Suprapubic skin (tissue), 4 donors: ENCODE measurements around the gene PDE1C. TPM values are rescaled to one million over a fixed set of nuclear protein-coding genes. Genes with fewer than 3 reads are reported as not detected.

Source experiments
- DNase-seq, 2 donors: peaks; one replicate each; pipeline ENCODE4 v3.0.0-alpha.2; 2019; ENCODE audit warnings: low spot score in 2 of 2
- H3K27ac ChIP-seq: fragments of 200-600 bp; sonication (generic); one replicate; pipeline ENCODE4 v1.5.1; 2019
- H3K27me3 ChIP-seq: fragments of 200-600 bp; sonication (generic); one replicate; pipeline ENCODE4 v1.5.1; 2019
- H3K36me3 ChIP-seq: fragments of 200-600 bp; sonication (generic); one replicate; pipeline ENCODE4 v1.5.1; 2019
- H3K4me1 ChIP-seq: fragments of 200-600 bp; sonication (generic); one replicate; pipeline ENCODE4 v1.5.1; 2019
- H3K4me3 ChIP-seq: fragments of 200-600 bp; sonication (generic); one replicate; pipeline ENCODE4 v1.5.1; 2019; ENCODE audit warnings: mild to moderate bottlenecking
- H3K9me3 ChIP-seq: fragments of 200-600 bp; sonication (generic); one replicate; pipeline ENCODE4 v1.5.1; 2019
- CTCF ChIP-seq, 2 donors: fragments of 200-600 bp in 1 of 2; fragments of 450-650 bp in 1 of 2; sonication (generic) in 1 of 2; IDR thresholded peaks; one replicate each; pipeline ENCODE4 v1.5.1; 2016 to 2019; ENCODE audit warnings: antibody characterized with exemption in 2 of 2, mild to moderate bottlenecking in 1 of 2, moderate library complexity in 1 of 2
- EP300 ChIP-seq: sonication (generic); formaldehyde crosslinking; IDR thresholded peaks from one replicate; pipeline ENCODE4 v1.6.1; 2017; ENCODE audit warnings: antibody characterized with exemption
- POLR2A ChIP-seq, 2 donors: fragments of 450-650 bp; IDR thresholded peaks; one replicate each; pipeline ENCODE4 v1.6.1; 2017; ENCODE audit warnings: antibody characterized with exemption in 2 of 2, mild to moderate bottlenecking in 2 of 2, moderate library complexity in 2 of 2
- POLR2AphosphoS5 ChIP-seq, 3 donors: sonication (generic); formaldehyde crosslinking; IDR thresholded peaks; one replicate each; pipeline ENCODE4 v1.6.1; 2017; ENCODE audit warnings: antibody characterized with exemption in 3 of 3
- WGBS: methylation state at CpG from one replicate; pipeline ENCODE4 v1.1.5; 2018; 5-methylcytosine and 5-hydroxymethylcytosine counted together
- total RNA-seq, 4 donors: library from RNA; depleted of rRNA; stranded (reverse); fragments of >200 nt; gene quantifications; one replicate each; pipeline ENCODE4 v1.1.0, GENCODE V29; 2016

The PDE1C gene
- total RNA-seq, 4 donors from 2014 or later, result 0.64 to 1.8 (median 0.83) TPM

DNA sequence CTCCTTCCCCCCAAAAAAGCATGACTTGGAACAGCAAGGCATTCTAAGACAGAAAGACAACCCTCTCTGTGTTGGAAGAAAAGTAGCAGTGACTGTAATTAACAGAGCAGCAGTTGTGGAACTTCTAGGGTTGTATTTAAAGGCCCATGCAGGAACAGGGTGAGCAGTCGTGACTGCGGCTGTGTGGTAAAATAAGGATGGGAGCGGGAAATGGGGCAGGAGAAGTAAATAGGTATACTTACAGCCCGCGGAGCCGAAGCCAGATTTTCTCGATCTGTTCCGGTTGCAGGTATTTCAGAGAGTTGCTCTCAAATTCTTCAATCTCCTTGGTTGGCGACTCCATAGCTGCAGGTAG, 179 bp downstream of the PDE1C start:
- no peaks in the 10 kb centered on the region for H3K9me3 ChIP-seq
- no peak for DNase-seq
- H3K36me3 ChIP-seq, result no peaks in the 10 kb centered on the region
- H3K4me1 ChIP-seq, result peaks cover 12% of the 10 kb centered on the region
- H3K4me3 ChIP-seq, result peak overlapping the region; percentile 52
- H3K27me3 ChIP-seq, result peaks cover 58% of the 10 kb centered on the region
- H3K27ac ChIP-seq, result no peak overlapping the region
- 9% methylated on average over 9 of the region's 9 CpGs for WGBS
- no peak for TF ChIP-seq POLR2AphosphoS5 (IDR thresholded peaks at IDR 0.05)
- no peak for TF ChIP-seq CTCF (IDR thresholded peaks at IDR 0.05)
- TF ChIP-seq EP300, result no peak
- no peak for TF ChIP-seq POLR2A (IDR thresholded peaks at IDR 0.05)

GRCh38 chr7:32069116-32069650, 1.0 kb downstream of the PDE1C start:
- Histone ChIP-seq H3K27me3 (peaks cover 50% of the 10 kb centered on the region), H3K27ac (no peak overlapping the region), H3K9me3 (no peaks in the 10 kb centered on the region), H3K4me3 (no peak overlapping the region), H3K4me1 (peaks cover 12% of the 10 kb centered on the region), H3K36me3 (no peaks in the 10 kb centered on the region)
- DNase-seq, result no peak
- TF ChIP-seq CTCF (IDR thresholded peaks at IDR 0.05) (no peak), POLR2A (IDR thresholded peaks at IDR 0.05) (no peak), EP300 (no peak), POLR2AphosphoS5 (IDR thresholded peaks at IDR 0.05) (no peak)

- H3K4me1 ChIP-seq, result peaks cover 12% of the 10 kb centered on the region
- TF ChIP-seq CTCF (IDR thresholded peaks at IDR 0.05), result no peak
- no peak for TF ChIP-seq POLR2AphosphoS5 (IDR thresholded peaks at IDR 0.05)
- TF ChIP-seq EP300, result no peak
- TF ChIP-seq POLR2A (IDR thresholded peaks at IDR 0.05), result no peak
- H3K36me3 ChIP-seq, result no peaks in the 10 kb centered on the region
- H3K4me3 ChIP-seq, result no peak overlapping the region
- no peak for DNase-seq
- WGBS, result 69% methylated on average over 11 of the region's 11 CpGs
- H3K27me3 ChIP-seq, result peaks cover 50% of the 10 kb centered on the region
- no peaks in the 10 kb centered on the region for H3K9me3 ChIP-seq
- H3K27ac ChIP-seq, result no peak overlapping the region
Measured at GRCh38 chr7:32068411-32069101, 1.7 kb downstream of the PDE1C start.

- DNase-seq, result no peak
- H3K9me3 ChIP-seq, result no peaks in the 10 kb centered on the region
- H3K36me3 ChIP-seq, result no peaks in the 10 kb centered on the region
- H3K4me1 ChIP-seq, result peaks cover 17% of the 10 kb centered on the region
- H3K4me3 ChIP-seq, result no peak overlapping the region
- no peak overlapping the region for H3K27ac ChIP-seq
- H3K27me3 ChIP-seq, result peaks cover 37% of the 10 kb centered on the region
- TF ChIP-seq POLR2AphosphoS5 (IDR thresholded peaks at IDR 0.05) (no peak), POLR2A (IDR thresholded peaks at IDR 0.05) (no peak), EP300 (no peak), CTCF (IDR thresholded peaks at IDR 0.05) (no peak)
- 55% methylated on average over 2 of the region's 2 CpGs for WGBS
Measured at GRCh38 chr7:32066441-32066840, 3.8 kb downstream of the PDE1C start.

DNA sequence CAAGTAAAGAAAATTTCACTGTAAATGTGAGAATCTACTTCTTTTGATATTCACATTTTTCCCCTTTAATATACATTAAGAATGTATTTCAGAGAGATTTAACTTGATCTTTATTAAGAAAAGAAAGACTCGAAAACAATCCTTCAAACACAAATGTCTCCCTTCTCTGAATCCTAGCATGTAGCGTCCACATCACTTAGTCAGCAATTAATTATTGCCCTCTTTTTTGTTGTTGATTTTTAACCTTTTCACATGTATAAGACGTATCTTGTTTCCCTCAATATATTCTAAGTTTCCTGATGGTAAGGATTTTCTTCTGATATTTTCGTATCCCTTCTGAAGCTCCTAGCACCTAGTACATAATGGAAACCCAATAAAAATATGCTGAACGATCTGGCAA, 6.6 kb downstream of the PDE1C start:
- Histone ChIP-seq H3K27me3 (peaks cover 14% of the 10 kb centered on the region), H3K9me3 (no peaks in the 10 kb centered on the region), H3K4me3 (no peak overlapping the region), H3K4me1 (peaks cover 4% of the 10 kb centered on the region), H3K36me3 (no peaks in the 10 kb centered on the region), H3K27ac (no peak overlapping the region)
- DNase-seq, result no peak
- WGBS, result 93% methylated on average over 5 of the region's 5 CpGs
- TF ChIP-seq POLR2A (IDR thresholded peaks at IDR 0.05), result no peak
- TF ChIP-seq EP300, result no peak
- no peak for TF ChIP-seq CTCF (IDR thresholded peaks at IDR 0.05)
- no peak for TF ChIP-seq POLR2AphosphoS5 (IDR thresholded peaks at IDR 0.05)
